Astrocyte (in vitro differentiated cells and primary cell): ENCODE data around the gene UGT3A1. TPM values are rescaled to one million over a fixed set of nuclear protein-coding genes. Genes with fewer than 3 reads are reported as not detected.

Experiments
- DNase-seq: peaks from one replicate; pipeline ENCODE4 v3.0.0-alpha.2; 2010; ENCODE audit warnings: low read depth
- FAIRE-seq: peaks from 2 replicates; lab custom pipeline; 2011; peaks lifted over from hg19 to GRCh38; lab: Jason Lieb, UNC
- H2AFZ ChIP-seq: 2 replicates; pipeline ENCODE4 v1.6.0; 2012; ENCODE audit warnings: low read depth, low read length, inconsistent platforms
- H3K27ac ChIP-seq: 2 replicates; pipeline ENCODE4 v1.5.1; 2011; ENCODE audit warnings: low read depth, low read length, inconsistent platforms
- H3K27me3 ChIP-seq: 2 replicates; pipeline ENCODE4 v1.6.0; 2011; ENCODE audit warnings: low read length, inconsistent platforms; ENCODE audit not compliant: insufficient read depth
- H3K36me3 ChIP-seq: 2 replicates; pipeline ENCODE4 v1.5.1; 2011; ENCODE audit warnings: low read length, inconsistent platforms; ENCODE audit not compliant: insufficient read depth
- H3K4me1 ChIP-seq: 2 replicates; pipeline ENCODE4 v1.5.1; 2011; ENCODE audit warnings: low read length, inconsistent platforms; ENCODE audit not compliant: insufficient read depth
- H3K4me2 ChIP-seq: 2 replicates; pipeline ENCODE4 v1.6.0; 2012; ENCODE audit warnings: low read length, inconsistent platforms
- H3K4me3 ChIP-seq: 2 replicates; pipeline ENCODE4 v1.5.1; 2011; ENCODE audit warnings: low read depth, mild to moderate bottlenecking, low read length, inconsistent platforms; ENCODE audit not compliant: insufficient read depth
- H3K79me2 ChIP-seq: 2 replicates; pipeline ENCODE4 v1.6.0; 2012; ENCODE audit warnings: mild to moderate bottlenecking, low read length, inconsistent platforms; ENCODE audit not compliant: insufficient read depth
- H3K9ac ChIP-seq: 2 replicates; pipeline ENCODE4 v1.6.0; 2012; ENCODE audit warnings: mild to moderate bottlenecking, low read length, inconsistent platforms
- H3K9me3 ChIP-seq: 2 replicates; pipeline ENCODE4 v1.5.1; 2012; ENCODE audit warnings: low read depth, mild to moderate bottlenecking, low read length, inconsistent platforms; ENCODE audit not compliant: insufficient read depth
- H4K20me1 ChIP-seq: 2 replicates; pipeline ENCODE4 v1.6.0; 2012; ENCODE audit warnings: low read length, inconsistent platforms; ENCODE audit not compliant: insufficient read depth
- H3K27ac Mint-ChIP-seq: one replicate; pipeline ENCODE4 v1.8.0; 2021; ENCODE audit warnings: mild to moderate bottlenecking, mixed read lengths; ENCODE audit not compliant: unreplicated experiment
- H3K27me3 Mint-ChIP-seq: one replicate; pipeline ENCODE4 v1.8.0; 2021; ENCODE audit warnings: low read depth, mixed read lengths; ENCODE audit not compliant: unreplicated experiment
- H3K36me3 Mint-ChIP-seq: one replicate; pipeline ENCODE4 v1.8.0; 2021; ENCODE audit warnings: low read depth, mixed read lengths; ENCODE audit not compliant: unreplicated experiment
- H3K4me1 Mint-ChIP-seq: one replicate; pipeline ENCODE4 v1.8.0; 2021; ENCODE audit warnings: low read depth, mixed read lengths; ENCODE audit not compliant: unreplicated experiment
- H3K4me3 Mint-ChIP-seq: one replicate; pipeline ENCODE4 v1.8.0; 2021; ENCODE audit warnings: mild to moderate bottlenecking, moderate library complexity, mixed read lengths; ENCODE audit not compliant: unreplicated experiment
- H3K9me3 Mint-ChIP-seq: one replicate; pipeline ENCODE4 v1.8.0; 2021; ENCODE audit warnings: mild to moderate bottlenecking, mixed read lengths; ENCODE audit not compliant: unreplicated experiment
- EZH2 ChIP-seq: IDR thresholded peaks from 2 replicates; pipeline ENCODE4 v1.6.1; 2012; ENCODE audit warnings: mild to moderate bottlenecking, low read length, inconsistent platforms; ENCODE audit not compliant: insufficient read depth
- total RNA-seq: library from RNA; stranded (reverse); gene quantifications from 2 replicates; pipeline ENCODE4 v1.2.1, GENCODE V29; 2021
- TF ChIP-seq, protein P1 (sequence below): IDR thresholded peaks from 2 replicates; pipeline ENCODE4 v1.5.1; 2011; ENCODE audit warnings: low read depth, mild to moderate bottlenecking, inconsistent platforms, low read length, moderate library complexity; ENCODE audit not compliant: insufficient read depth

UGT3A1 gene
- total RNA-seq, 1 donor from 2014 or later, result 0.14 TPM

DNA sequence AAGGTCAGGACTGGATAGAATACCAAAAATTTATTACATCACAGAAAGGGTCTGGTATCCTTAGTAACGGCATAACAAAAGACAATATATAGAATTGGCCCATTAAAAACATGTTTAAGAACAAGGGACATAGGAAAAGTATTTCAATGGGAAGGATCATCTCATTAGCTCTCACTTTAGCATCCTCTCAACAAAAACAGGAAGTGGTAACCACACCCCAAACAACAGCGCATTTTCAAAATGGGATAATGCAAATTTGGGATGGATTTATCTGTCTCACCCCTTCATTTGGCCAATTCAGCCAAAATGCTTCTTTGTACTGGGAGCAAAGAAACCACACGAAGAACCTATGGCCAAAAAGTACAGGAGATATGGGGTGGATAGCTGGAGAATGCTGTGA lies 9.8 kb upstream of the UGT3A1 start:
- Histone ChIP-seq H3K4me2 (no peak overlapping the region), H3K9ac (no peak overlapping the region), H3K79me2 (no peaks in the 10 kb centered on the region), H3K9me3 (no peaks in the 10 kb centered on the region), H3K36me3 (no peaks in the 10 kb centered on the region), H3K4me3 (no peak overlapping the region), H3K27ac (no peak overlapping the region), H2AFZ (no peak overlapping the region), H3K4me1 (no peaks in the 10 kb centered on the region), H4K20me1 (no peaks in the 10 kb centered on the region), H3K27me3 (no peaks in the 10 kb centered on the region)
- DNase-seq, result no peak
- Mint-ChIP-seq H3K27ac (no peak overlapping the region), H3K27me3 (no peaks in the 10 kb centered on the region), H3K9me3 (no peaks in the 10 kb centered on the region), H3K4me3 (no peak overlapping the region), H3K4me1 (no peaks in the 10 kb centered on the region), H3K36me3 (no peaks in the 10 kb centered on the region)
- TF ChIP-seq EZH2, result no peak
- TF ChIP-seq, protein P1, sequence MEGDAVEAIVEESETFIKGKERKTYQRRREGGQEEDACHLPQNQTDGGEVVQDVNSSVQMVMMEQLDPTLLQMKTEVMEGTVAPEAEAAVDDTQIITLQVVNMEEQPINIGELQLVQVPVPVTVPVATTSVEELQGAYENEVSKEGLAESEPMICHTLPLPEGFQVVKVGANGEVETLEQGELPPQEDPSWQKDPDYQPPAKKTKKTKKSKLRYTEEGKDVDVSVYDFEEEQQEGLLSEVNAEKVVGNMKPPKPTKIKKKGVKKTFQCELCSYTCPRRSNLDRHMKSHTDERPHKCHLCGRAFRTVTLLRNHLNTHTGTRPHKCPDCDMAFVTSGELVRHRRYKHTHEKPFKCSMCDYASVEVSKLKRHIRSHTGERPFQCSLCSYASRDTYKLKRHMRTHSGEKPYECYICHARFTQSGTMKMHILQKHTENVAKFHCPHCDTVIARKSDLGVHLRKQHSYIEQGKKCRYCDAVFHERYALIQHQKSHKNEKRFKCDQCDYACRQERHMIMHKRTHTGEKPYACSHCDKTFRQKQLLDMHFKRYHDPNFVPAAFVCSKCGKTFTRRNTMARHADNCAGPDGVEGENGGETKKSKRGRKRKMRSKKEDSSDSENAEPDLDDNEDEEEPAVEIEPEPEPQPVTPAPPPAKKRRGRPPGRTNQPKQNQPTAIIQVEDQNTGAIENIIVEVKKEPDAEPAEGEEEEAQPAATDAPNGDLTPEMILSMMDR, result no peak
- no peak for FAIRE-seq

- Histone ChIP-seq H3K27me3 (no peaks in the 10 kb centered on the region), H3K9ac (no peak overlapping the region), H3K9me3 (no peaks in the 10 kb centered on the region), H3K36me3 (no peaks in the 10 kb centered on the region), H3K4me3 (no peak overlapping the region), H4K20me1 (no peaks in the 10 kb centered on the region), H3K27ac (no peak overlapping the region), H3K4me2 (no peak overlapping the region), H3K79me2 (no peaks in the 10 kb centered on the region), H2AFZ (no peak overlapping the region), H3K4me1 (no peaks in the 10 kb centered on the region)
- H3K27me3 Mint-ChIP-seq, result no peaks in the 10 kb centered on the region
- no peaks in the 10 kb centered on the region for H3K4me1 Mint-ChIP-seq
- FAIRE-seq (no peak), DNase-seq (no peak)
- H3K36me3 Mint-ChIP-seq, result no peaks in the 10 kb centered on the region
- H3K27ac Mint-ChIP-seq, result no peak overlapping the region
- no peak for TF ChIP-seq EZH2
- TF ChIP-seq, protein P1, result no peak
- H3K4me3 Mint-ChIP-seq, result no peak overlapping the region
- H3K9me3 Mint-ChIP-seq, result no peaks in the 10 kb centered on the region
Observed at GRCh38 chr5:35999547-35999946, 8.4 kb upstream of the UGT3A1 start.

GRCh38 chr5:35996076-35996475 lies 4.9 kb upstream of the UGT3A1 start:
- Histone ChIP-seq H3K27me3 (no peaks in the 10 kb centered on the region), H3K4me1 (no peaks in the 10 kb centered on the region), H3K9me3 (no peaks in the 10 kb centered on the region), H3K4me2 (no peak overlapping the region), H3K4me3 (no peak overlapping the region), H3K36me3 (no peaks in the 10 kb centered on the region), H3K9ac (no peak overlapping the region), H2AFZ (no peak overlapping the region), H3K79me2 (no peaks in the 10 kb centered on the region), H3K27ac (no peak overlapping the region), H4K20me1 (no peaks in the 10 kb centered on the region)
- no peaks in the 10 kb centered on the region for H3K4me1 Mint-ChIP-seq
- FAIRE-seq (no peak), DNase-seq (no peak)
- peaks cover 11% of the 10 kb centered on the region for H3K27me3 Mint-ChIP-seq
- no peak overlapping the region for H3K4me3 Mint-ChIP-seq
- no peak overlapping the region for H3K27ac Mint-ChIP-seq
- TF ChIP-seq EZH2, result no peak
- TF ChIP-seq, protein P1, result no peak
- no peaks in the 10 kb centered on the region for H3K36me3 Mint-ChIP-seq
- no peaks in the 10 kb centered on the region for H3K9me3 Mint-ChIP-seq
